DOHH2 (cell line): Measurements from ENCODE around the gene EBF3.

ENCODE experiments used
- EZH2phosphoT487 ChIP-seq: fragments of 200-600 bp; sonication (generic); IDR thresholded peaks from 2 replicates; pipeline ENCODE4 v1.6.1; 2017; ENCODE audit warnings: borderline replicate concordance, mild to moderate bottlenecking, antibody characterized with exemption, low read length, moderate library complexity, mixed read lengths
- TF ChIP-seq, protein P1 (sequence below): fragments of 200-600 bp; sonication (generic); IDR thresholded peaks from one replicate; pipeline ENCODE4 v1.5.1; 2014; ENCODE audit warnings: antibody characterized with exemption, mild to moderate bottlenecking, low read depth, low read length; ENCODE audit not compliant: poor library complexity, severe bottlenecking

DNA sequence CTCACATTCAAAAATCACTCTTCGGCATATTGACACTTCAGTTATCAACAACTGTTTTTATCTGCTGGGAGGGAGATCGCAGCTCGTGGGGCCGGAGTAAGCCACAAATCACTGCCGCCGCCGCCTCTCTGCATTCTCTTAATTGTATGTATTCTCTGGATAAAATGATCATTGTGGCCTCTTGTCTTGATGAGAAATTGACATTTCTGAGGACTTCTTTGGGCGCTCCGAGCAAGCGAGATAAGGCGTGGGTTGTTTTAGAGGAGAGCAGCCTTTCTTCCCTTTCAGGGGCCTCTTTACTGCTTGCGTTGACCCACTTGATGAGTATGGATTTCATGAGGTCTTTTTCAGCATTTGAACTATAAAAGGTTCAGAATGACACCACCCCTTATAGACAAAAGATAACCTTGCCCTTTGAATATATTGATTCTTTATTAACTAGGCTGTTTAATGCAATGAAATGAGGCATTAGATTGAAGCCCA is 130.6 kb downstream of the EBF3 start:
- TF ChIP-seq, protein P1, sequence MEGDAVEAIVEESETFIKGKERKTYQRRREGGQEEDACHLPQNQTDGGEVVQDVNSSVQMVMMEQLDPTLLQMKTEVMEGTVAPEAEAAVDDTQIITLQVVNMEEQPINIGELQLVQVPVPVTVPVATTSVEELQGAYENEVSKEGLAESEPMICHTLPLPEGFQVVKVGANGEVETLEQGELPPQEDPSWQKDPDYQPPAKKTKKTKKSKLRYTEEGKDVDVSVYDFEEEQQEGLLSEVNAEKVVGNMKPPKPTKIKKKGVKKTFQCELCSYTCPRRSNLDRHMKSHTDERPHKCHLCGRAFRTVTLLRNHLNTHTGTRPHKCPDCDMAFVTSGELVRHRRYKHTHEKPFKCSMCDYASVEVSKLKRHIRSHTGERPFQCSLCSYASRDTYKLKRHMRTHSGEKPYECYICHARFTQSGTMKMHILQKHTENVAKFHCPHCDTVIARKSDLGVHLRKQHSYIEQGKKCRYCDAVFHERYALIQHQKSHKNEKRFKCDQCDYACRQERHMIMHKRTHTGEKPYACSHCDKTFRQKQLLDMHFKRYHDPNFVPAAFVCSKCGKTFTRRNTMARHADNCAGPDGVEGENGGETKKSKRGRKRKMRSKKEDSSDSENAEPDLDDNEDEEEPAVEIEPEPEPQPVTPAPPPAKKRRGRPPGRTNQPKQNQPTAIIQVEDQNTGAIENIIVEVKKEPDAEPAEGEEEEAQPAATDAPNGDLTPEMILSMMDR = no peak
- no peak for TF ChIP-seq EZH2phosphoT487
